B cell (primary cell): ENCODE measurements around the gene ACER1. TPM values are rescaled to one million over a fixed set of nuclear protein-coding genes. Genes with fewer than 3 reads are reported as not detected.

Experiments
- ATAC-seq: fragments of 200-7000 bp; cut with Tn5 transposase; one replicate; pipeline ENCODE4 v1.10.0; 2021; ENCODE audit warnings: low read depth, mild to moderate bottlenecking, moderate number of reproducible peaks, moderate library complexity
- CTCF ChIA-PET: fragments of 350-600 bp; sonication (Branson Sonifier 250); formaldehyde crosslinking; loops from one replicate; lab custom pipeline; 2021; ENCODE audit warnings: antibody characterized with exemption, inconsistent platforms; lab: Charles Lee
- POLR2A ChIA-PET: fragments of 350-600 bp; sonication (Branson Sonifier 250); formaldehyde crosslinking; loops from one replicate; lab custom pipeline; 2021; ENCODE audit warnings: antibody characterized with exemption; lab: Charles Lee
- DNase-seq: peaks from one replicate; pipeline ENCODE4 v3.0.0; 2013
- H2AFZ ChIP-seq: 2 replicates; pipeline ENCODE4 v1.6.1; 2012; ENCODE audit warnings: mild to moderate bottlenecking, low read depth, low read length; ENCODE audit not compliant: insufficient read depth, poor library complexity, severe bottlenecking
- H3K27ac ChIP-seq, 2 donors: 1 replicate in 1 of 2; 2 replicates in 1 of 2; pipeline ENCODE4 v1.5.1; 2012 to 2013; ENCODE audit warnings: low read length in 2 of 2, mild to moderate bottlenecking in 2 of 2, moderate library complexity in 1 of 2
- H3K27me3 ChIP-seq, 4 experiments: fragments of 200-600 bp in 1 of 4; sonication (generic) in 1 of 4; replicated peaks in 1 of 4; 1 replicate in 2 of 4; 2 replicates in 2 of 4; pipeline versions ENCODE4 v1.6.1 to v1.7.0; 2013 to 2016; ENCODE audit warnings: low read length in 3 of 4, mild to moderate bottlenecking in 2 of 4, mixed read lengths in 1 of 4, moderate library complexity in 1 of 4; ENCODE audit not compliant: insufficient read depth in 4 of 4, control insufficient read depth in 3 of 4; ENCODE audit errors: control extremely low read depth in 1 of 4
- H3K36me3 ChIP-seq, 2 experiments: replicated peaks in 1 of 2; 1 replicate in 1 of 2; 2 replicates in 1 of 2; pipeline versions ENCODE4 v1.6.1 to v1.7.1; 2013; ENCODE audit warnings: low read length in 1 of 2; ENCODE audit not compliant: insufficient read depth in 2 of 2, control insufficient read depth in 1 of 2; ENCODE audit errors: control extremely low read depth in 1 of 2, extremely low read depth in 1 of 2
- H3K4me1 ChIP-seq, 2 donors: fragments of 200-600 bp in 1 of 2; sonication (generic) in 1 of 2; 1 replicate in 1 of 2; 2 replicates in 1 of 2; pipeline versions ENCODE4 v1.5.1 to v1.6.1; 2013 to 2017; ENCODE audit warnings: low read length in 2 of 2; ENCODE audit not compliant: control insufficient read depth in 2 of 2, insufficient read depth in 2 of 2
- H3K4me2 ChIP-seq: replicated peaks from 2 replicates; pipeline ENCODE3; 2012; ENCODE audit warnings: mild to moderate bottlenecking, low read depth, low read length; ENCODE audit not compliant: poor library complexity, severe bottlenecking
- H3K4me3 ChIP-seq, 5 experiments: fragments of 200-600 bp in 1 of 5; sonication (generic) in 1 of 5; 1 replicate in 3 of 5; 2 replicates in 2 of 5; pipeline versions ENCODE4 v1.5.1 to v1.7.0; 2011 to 2016; ENCODE audit warnings: low read length in 4 of 5, mild to moderate bottlenecking in 4 of 5, low read depth in 2 of 5, control low read depth in 1 of 5, moderate library complexity in 1 of 5; ENCODE audit not compliant: insufficient read depth in 1 of 5; ENCODE audit errors: control extremely low read depth in 1 of 5, extremely low read depth in 1 of 5
- H3K79me2 ChIP-seq: fragments of 200-600 bp; sonication (generic); one replicate; pipeline ENCODE4 v1.6.0; 2016; ENCODE audit warnings: low read length; ENCODE audit not compliant: control insufficient read depth, insufficient read depth
- H3K9ac ChIP-seq: fragments of 200-600 bp; sonication (generic); 2 replicates; pipeline ENCODE4 v1.6.1; 2017; ENCODE audit warnings: mild to moderate bottlenecking, low read length, moderate library complexity
- H3K9me3 ChIP-seq, 3 donors: one replicate each; pipeline versions ENCODE4 v1.6.1 to v1.7.1; 2013; ENCODE audit warnings: low read length in 2 of 3; ENCODE audit not compliant: control insufficient read depth in 2 of 3, insufficient read depth in 1 of 3; ENCODE audit errors: control extremely low read depth in 1 of 3
- H4K20me1 ChIP-seq: 2 replicates; pipeline ENCODE4 v1.6.0; 2012; ENCODE audit warnings: mild to moderate bottlenecking, low read length; ENCODE audit not compliant: insufficient read depth, control insufficient read depth, poor library complexity, severe bottlenecking
- H3K27ac Mint-ChIP-seq: one replicate; pipeline ENCODE4 v1.8.0; 2021; ENCODE audit warnings: mixed read lengths
- H3K27me3 Mint-ChIP-seq: one replicate; pipeline ENCODE4 v1.8.0; 2021; ENCODE audit warnings: mixed read lengths
- H3K4me1 Mint-ChIP-seq: one replicate; pipeline ENCODE4 v1.8.0; 2021; ENCODE audit warnings: mixed read lengths
- H3K4me3 Mint-ChIP-seq: one replicate; pipeline ENCODE4 v1.8.0; 2021; ENCODE audit warnings: mixed read lengths
- H3K9me3 Mint-ChIP-seq: one replicate; pipeline ENCODE4 v1.8.0; 2022; ENCODE audit warnings: mixed read lengths; ENCODE audit not compliant: insufficient read depth
- CTCF ChIP-seq: fragments of 200-600 bp; IDR thresholded peaks from one replicate; pipeline ENCODE4 v1.8.0; 2022; ENCODE audit warnings: antibody characterized with exemption, mild to moderate bottlenecking
- EZH2 ChIP-seq: IDR thresholded peaks from 2 replicates; pipeline ENCODE4 v1.6.1; 2012; ENCODE audit warnings: borderline replicate concordance, low read depth, mild to moderate bottlenecking, moderate library complexity, low read length; ENCODE audit not compliant: insufficient read depth, poor library complexity, severe bottlenecking
- WGBS: methylation state at CpG from one replicate; pipeline ENCODE4 v1.1.5; 2013; ENCODE audit warnings: missing lambda C conversion rate; ENCODE audit not compliant: insufficient coverage; 5-methylcytosine and 5-hydroxymethylcytosine counted together
- intact Hi-C: fragments of 100-400 bp; cut with micrococcal nuclease; formaldehyde crosslinking; loops from one replicate; pipeline ENCODE4 v1.10.0; 2022
- polyA plus RNA-seq: library from polyadenylated mRNA; depleted of rRNA; stranded (reverse); fragments of >200 nt; gene quantifications from 2 replicates; pipeline ENCODE4 v1.2.3, GENCODE V29; 2012
- total RNA-seq, 2 donors: library from RNA; stranded (reverse); fragments of 120-200 nt in 1 of 2; gene quantifications; 1 replicate in 1 of 2; 2 replicates in 1 of 2; pipeline versions ENCODE4 v1.2.3 to v1.2.4, GENCODE V29; 2013 to 2022

Gene ACER1
- total and polyA plus RNA-seq, 2 donors (not counting 1 experiment from before 2014, with no cell fraction given): not detected

- Mint-ChIP-seq H3K27ac (no peak overlapping the region), H3K9me3 (no peaks in the 10 kb centered on the region), H3K4me3 (no peak overlapping the region), H3K27me3 (peaks cover 18% of the 10 kb centered on the region), H3K4me1 (no peaks in the 10 kb centered on the region)
- intact Hi-C loops: no loop called here
- no peak for DNase-seq
- Histone ChIP-seq H4K20me1 (no peaks in the 10 kb centered on the region), H3K9me3 (peaks cover 0 to 3% (median 0%) of the 10 kb centered on the region in 3 donors), H2AFZ (no peak overlapping the region), H3K4me3 (no peak overlapping the region), H3K79me2 (no peaks in the 10 kb centered on the region), H3K27ac (no peak overlapping the region), H3K9ac (no peak overlapping the region), H3K4me2 (no peak overlapping the region), H3K4me1 (no peaks in the 10 kb centered on the region), H3K36me3 (no peaks in the 10 kb centered on the region), H3K27me3 (no peaks in the 10 kb centered on the region)
- no peak for ATAC-seq
- ChIA-PET POLR2A (no interaction called here), CTCF (interaction anchor here (0.7 kb wide), 1 partner anchor 221 kb away, joined by 5 read pairs; no protein-coding TSS in a partner anchor)
- no peak for TF ChIP-seq EZH2
- no peak for TF ChIP-seq CTCF
- WGBS: 83% methylated on average over 3 of the region's 4 CpGs
Measured at GRCh38 chr19:6325614-6326013, 7.8 kb downstream of the ACER1 start.

- Histone ChIP-seq H3K36me3 (no peaks in the 10 kb centered on the region), H3K27ac (no peak overlapping the region), H3K4me1 (no peaks in the 10 kb centered on the region), H3K4me2 (no peak overlapping the region), H3K9me3 (peaks cover 0 to 3% (median 0%) of the 10 kb centered on the region in 3 donors), H2AFZ (no peak overlapping the region), H3K27me3 (no peaks in the 10 kb centered on the region), H4K20me1 (no peaks in the 10 kb centered on the region), H3K79me2 (no peaks in the 10 kb centered on the region), H3K9ac (no peak overlapping the region), H3K4me3 (no peak overlapping the region)
- H3K4me3 Mint-ChIP-seq: no peak overlapping the region
- H3K9me3 Mint-ChIP-seq: no peaks in the 10 kb centered on the region
- no peak overlapping the region for H3K27ac Mint-ChIP-seq
- no peak for ATAC-seq
- intact Hi-C loops: no loop called here
- ChIA-PET CTCF (no interaction called here), POLR2A (no interaction called here)
- peaks cover 18% of the 10 kb centered on the region for H3K27me3 Mint-ChIP-seq
- TF ChIP-seq CTCF (no peak), EZH2 (no peak)
- no peak for DNase-seq
- 67% methylated on average over 4 of the region's 4 CpGs for WGBS
- no peaks in the 10 kb centered on the region for H3K4me1 Mint-ChIP-seq
Measured at GRCh38 chr19:6324757-6325156, 8.7 kb downstream of the ACER1 start.
